Muscle layer of duodenum (tissue), 2 donors: ENCODE data around the gene SLC34A1.
A peak's percentile ranks its signal among the peaks of the same experiment; 100 is the strongest.

Source experiments
- H3K27ac ChIP-seq: one replicate; pipeline ENCODE4 v1.7.0; 2013; ENCODE audit warnings: mild to moderate bottlenecking, low read length
- H3K27me3 ChIP-seq: one replicate; pipeline ENCODE4 v1.7.0; 2013; ENCODE audit warnings: low read depth, mild to moderate bottlenecking, control low read depth, low read length
- H3K36me3 ChIP-seq, 2 donors: one replicate each; pipeline ENCODE4 v1.7.0; 2013; ENCODE audit warnings: low read length in 2 of 2, control low read depth in 1 of 2, mild to moderate bottlenecking in 1 of 2; ENCODE audit not compliant: insufficient read depth in 2 of 2, control insufficient read depth in 1 of 2
- H3K4me1 ChIP-seq, 2 donors: one replicate each; pipeline ENCODE4 v1.7.0; 2013; ENCODE audit warnings: low read length in 2 of 2, mild to moderate bottlenecking in 2 of 2, control low read depth in 1 of 2, moderate library complexity in 1 of 2; ENCODE audit not compliant: insufficient read depth in 2 of 2, control insufficient read depth in 1 of 2
- H3K4me3 ChIP-seq, 2 donors: one replicate each; pipeline ENCODE4 v1.7.0; 2013; ENCODE audit warnings: low read length in 2 of 2, low read depth in 1 of 2, mild to moderate bottlenecking in 1 of 2
- H3K9me3 ChIP-seq, 2 donors: one replicate each; pipeline ENCODE4 v1.7.0; 2013; ENCODE audit warnings: low read length in 2 of 2, control low read depth in 1 of 2, mild to moderate bottlenecking in 1 of 2; ENCODE audit not compliant: control insufficient read depth in 1 of 2
- donor health status: healthy.

SLC34A1 gene

GRCh38 chr5:177393990-177394389, 9.8 kb downstream of the SLC34A1 start:
- H3K9me3 ChIP-seq = no peaks in the 10 kb centered on the region

DNA sequence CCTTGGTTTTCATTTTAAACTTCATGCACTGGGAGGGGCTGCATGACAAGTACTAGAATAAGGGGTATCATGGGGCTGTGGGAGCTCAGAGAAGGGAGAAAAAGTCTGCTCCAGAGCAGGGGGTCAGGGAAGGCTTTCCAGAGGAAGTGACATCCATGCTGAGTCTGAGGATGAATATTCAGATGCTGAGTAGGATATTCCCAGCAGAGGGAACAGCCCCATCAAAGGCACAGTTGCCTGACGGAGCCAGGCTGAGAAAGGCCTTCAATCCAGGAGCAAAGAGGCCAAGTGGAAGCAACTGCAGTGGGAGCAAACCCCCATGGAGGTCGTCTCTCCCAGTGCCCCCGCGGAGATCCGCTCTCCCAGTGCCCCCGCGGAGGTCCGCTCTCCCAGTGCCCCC, 11.8 kb downstream of the SLC34A1 start:
- no peak overlapping the region for H3K4me3 ChIP-seq
- H3K9me3 ChIP-seq = no peaks in the 10 kb centered on the region
- peaks cover 16% of the 10 kb centered on the region for H3K27me3 ChIP-seq
- no peak overlapping the region for H3K27ac ChIP-seq
- H3K36me3 ChIP-seq = no peaks in the 10 kb centered on the region
- H3K4me1 ChIP-seq = peaks cover 0 to 11% of the 10 kb centered on the region in 2 donors

More at GRCh38 chr5:177393990-177394389, 9.8 kb downstream of the SLC34A1 start:
- Histone ChIP-seq H3K4me3 (no peak overlapping the region), H3K27ac (no peak overlapping the region), H3K4me1 (peaks cover 4 to 5% of the 10 kb centered on the region in 2 donors), H3K36me3 (no peaks in the 10 kb centered on the region), H3K27me3 (no peaks in the 10 kb centered on the region)

GRCh38 chr5:177396807-177397206, 12.6 kb downstream of the SLC34A1 start:
- H3K27ac ChIP-seq = no peak overlapping the region
- no peak overlapping the region for H3K4me3 ChIP-seq
- peaks cover 0 to 11% of the 10 kb centered on the region in 2 donors for H3K4me1 ChIP-seq
- H3K36me3 ChIP-seq = no peaks in the 10 kb centered on the region
- H3K27me3 ChIP-seq = peaks cover 23% of the 10 kb centered on the region
- no peaks in the 10 kb centered on the region for H3K9me3 ChIP-seq

- no peaks in the 10 kb centered on the region for H3K9me3 ChIP-seq
- no peak overlapping the region for H3K27ac ChIP-seq
- H3K4me3 ChIP-seq = no peak overlapping the region
- H3K36me3 ChIP-seq = no peaks in the 10 kb centered on the region
- H3K27me3 ChIP-seq = peaks cover 35% of the 10 kb centered on the region
- peaks cover under 1 to 21% of the 10 kb centered on the region in 2 donors for H3K4me1 ChIP-seq
Observed at GRCh38 chr5:177397875-177398390, 13.7 kb downstream of the SLC34A1 start.

DNA sequence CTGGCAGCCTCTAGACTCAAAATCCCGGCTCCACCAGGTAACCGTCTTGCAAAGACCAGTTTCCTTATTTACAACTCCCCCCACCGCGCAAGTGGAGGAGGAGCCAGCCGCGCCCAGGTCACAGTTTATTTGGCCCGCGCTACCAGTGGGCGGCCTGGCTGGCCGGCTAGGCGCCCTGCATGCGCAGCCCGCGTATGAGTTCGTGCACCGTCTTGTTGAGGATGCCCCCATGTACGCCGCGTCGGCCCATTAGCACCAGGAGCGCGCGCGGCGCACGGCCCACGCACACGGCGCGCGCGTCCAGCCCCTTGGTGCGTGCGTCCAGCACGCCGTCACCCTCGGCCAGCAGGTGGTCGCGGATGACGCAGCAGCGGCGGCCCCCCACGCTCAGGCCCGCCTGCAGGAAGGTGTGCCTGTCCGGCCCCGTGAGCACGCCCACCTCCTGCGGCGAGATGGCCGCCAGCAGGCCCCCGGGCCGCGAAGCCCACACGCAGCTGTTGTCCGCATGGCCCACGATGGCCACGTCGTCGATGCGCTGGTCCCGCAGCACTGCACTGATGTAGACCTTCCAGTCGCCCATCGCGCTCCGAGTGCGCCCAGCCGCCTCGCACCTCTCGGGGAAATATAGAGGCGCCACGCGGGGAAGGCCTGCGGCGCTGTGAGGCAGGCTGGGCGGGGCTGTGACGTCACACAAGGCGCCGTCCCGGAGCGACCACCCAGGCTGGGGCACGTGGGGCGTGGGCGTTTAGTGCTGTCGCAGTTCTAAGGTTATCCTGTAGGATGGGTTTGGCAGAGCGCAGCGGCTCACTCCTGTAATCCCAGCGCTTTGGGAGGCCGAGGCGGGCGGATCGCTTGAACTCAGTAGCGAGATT, 16.0 kb downstream of the SLC34A1 start, which contains the start of gene PFN3:
Gene PFN3 (minus strand): TSS at position 665 of the 872 bp plus-strand sequence. CDS start 85 bp downstream, at position 580.
- Histone ChIP-seq H3K36me3 (no peaks in the 10 kb centered on the region), H3K9me3 (no peaks in the 10 kb centered on the region), H3K4me3 (no peak within 1 kb of the TSS), H3K27ac (peak within 1 kb of the TSS; percentile 67), H3K27me3 (peaks cover 41% of the 10 kb centered on the region), H3K4me1 (peaks cover 3 to 39% of the 10 kb centered on the region in 2 donors)

DNA sequence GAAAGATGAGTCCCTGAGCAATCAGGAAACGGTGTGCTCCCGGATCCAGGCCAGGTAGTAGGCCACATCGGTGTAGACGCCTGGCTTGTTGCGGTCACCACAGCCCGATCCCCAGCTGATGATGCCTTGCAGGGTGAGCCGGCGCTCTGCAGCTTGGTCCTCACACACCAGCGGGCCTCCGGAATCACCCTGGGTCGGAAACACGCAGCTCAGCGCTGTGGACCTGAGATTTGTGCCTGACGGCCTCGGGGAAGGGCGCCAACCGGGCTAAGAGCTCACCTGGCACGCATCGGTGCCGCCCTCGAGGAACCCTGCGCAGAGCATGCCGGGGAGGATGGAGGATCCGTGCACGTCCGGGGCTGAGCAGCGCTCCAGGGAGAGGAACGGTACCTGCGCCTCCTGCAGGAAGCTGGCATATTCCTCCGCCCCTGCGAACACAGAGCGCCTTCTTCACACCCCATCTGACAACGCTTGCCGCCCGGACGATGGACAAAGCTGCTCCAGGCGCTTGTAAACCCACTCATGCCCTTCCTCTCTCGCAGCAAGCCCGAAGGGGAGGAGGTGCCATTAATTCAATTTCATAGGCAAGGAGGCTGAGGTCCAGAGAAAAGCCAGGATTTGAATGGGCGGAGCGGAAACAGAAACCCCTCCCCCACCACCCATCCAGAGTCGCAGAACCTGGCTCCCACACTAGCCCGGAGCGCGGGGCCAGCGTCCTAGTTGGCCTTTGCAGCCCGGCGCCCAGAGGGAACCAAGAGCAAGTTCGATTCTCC, 18.2 kb downstream of the SLC34A1 start:
- Histone ChIP-seq H3K27ac (no peak overlapping the region), H3K4me3 (peak overlapping the region in 1 of 2 donors; percentile 48), H3K9me3 (no peaks in the 10 kb centered on the region), H3K36me3 (no peaks in the 10 kb centered on the region), H3K4me1 (peaks cover 3 to 39% of the 10 kb centered on the region in 2 donors), H3K27me3 (peaks cover 41% of the 10 kb centered on the region)

DNA sequence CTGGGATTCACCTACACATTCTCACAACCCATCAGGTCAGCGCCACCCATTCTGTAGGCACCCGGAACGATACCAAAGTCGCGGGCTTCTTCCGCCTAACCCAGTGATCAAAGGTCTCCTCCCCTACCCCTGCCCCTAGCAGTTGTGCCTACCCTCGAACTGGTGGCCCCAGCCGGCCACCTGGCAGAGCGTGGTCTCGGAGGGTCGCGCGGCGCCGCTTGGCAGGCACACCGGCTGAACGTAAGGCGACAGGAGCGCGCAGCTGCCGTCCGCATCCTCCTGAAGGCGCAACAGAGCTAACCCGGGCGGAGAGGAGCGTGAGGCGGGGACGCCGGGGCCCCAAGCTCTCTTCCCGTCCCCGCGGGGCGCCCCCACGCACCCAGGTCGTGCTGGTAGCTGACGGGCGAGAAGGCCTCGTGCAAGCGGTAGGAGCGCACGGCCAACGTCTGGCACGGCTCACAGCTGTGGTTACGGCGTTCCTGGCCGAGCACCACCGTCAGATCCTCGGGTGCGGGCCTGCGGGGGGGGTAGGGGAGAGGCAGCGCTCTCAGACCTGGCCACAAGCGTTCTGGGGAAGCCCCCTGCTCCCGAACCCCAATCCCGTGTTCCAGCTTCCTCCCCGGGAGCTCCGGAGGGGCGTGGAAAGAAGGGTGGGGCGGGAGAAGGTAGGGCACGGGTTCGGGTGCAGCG, 19.0 kb downstream of the SLC34A1 start:
- no peaks in the 10 kb centered on the region for H3K36me3 ChIP-seq
- H3K4me3 ChIP-seq = peak overlapping the region; percentile 48 to 69
- H3K4me1 ChIP-seq = peaks cover 3 to 39% of the 10 kb centered on the region in 2 donors
- no peak overlapping the region for H3K27ac ChIP-seq
- peaks cover 41% of the 10 kb centered on the region for H3K27me3 ChIP-seq
- H3K9me3 ChIP-seq = no peaks in the 10 kb centered on the region

- peak overlapping the region; percentile 48 to 69 for H3K4me3 ChIP-seq
- H3K27ac ChIP-seq = no peak overlapping the region
- H3K36me3 ChIP-seq = no peaks in the 10 kb centered on the region
- H3K9me3 ChIP-seq = no peaks in the 10 kb centered on the region
- peaks cover 41% of the 10 kb centered on the region for H3K27me3 ChIP-seq
- peaks cover 3 to 39% of the 10 kb centered on the region in 2 donors for H3K4me1 ChIP-seq
Observed at GRCh38 chr5:177403792-177404640, 19.8 kb downstream of the SLC34A1 start.

DNA sequence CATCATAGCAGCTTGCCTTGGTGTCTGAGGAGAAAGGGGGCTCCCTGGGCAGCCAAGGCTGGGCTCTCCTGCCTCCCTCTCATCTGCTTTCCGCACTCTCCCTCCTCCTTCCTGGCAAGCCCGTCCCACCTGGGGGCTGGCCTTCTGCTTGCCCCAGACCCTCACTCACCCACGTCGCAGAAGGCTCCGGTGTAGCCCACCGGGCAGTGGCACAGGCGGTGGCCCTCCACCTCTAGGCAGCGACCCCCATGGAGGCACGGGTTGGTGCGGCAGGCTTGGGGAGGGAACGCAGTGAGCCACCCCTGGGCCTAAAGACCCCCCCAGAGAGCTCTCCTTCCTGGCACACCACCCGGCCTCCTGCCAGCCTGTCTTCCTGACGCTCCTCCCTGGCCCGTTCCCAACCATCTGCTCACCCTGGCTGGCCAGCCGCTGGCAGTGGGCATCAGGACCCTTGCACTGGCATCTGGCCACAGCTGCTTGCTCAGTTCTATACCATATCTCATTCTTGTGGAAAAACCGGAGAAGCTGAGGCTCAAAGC, 20.5 kb downstream of the SLC34A1 start:
- peaks cover 3 to 38% of the 10 kb centered on the region in 2 donors for H3K4me1 ChIP-seq
- H3K27me3 ChIP-seq = peaks cover 37% of the 10 kb centered on the region
- H3K4me3 ChIP-seq = peak overlapping the region; percentile 48 to 69
- H3K36me3 ChIP-seq = no peaks in the 10 kb centered on the region
- H3K9me3 ChIP-seq = no peaks in the 10 kb centered on the region
- H3K27ac ChIP-seq = no peak overlapping the region

GRCh38 chr5:177405312-177405711, 21.1 kb downstream of the SLC34A1 start:
- peaks cover 31% of the 10 kb centered on the region for H3K27me3 ChIP-seq
- H3K36me3 ChIP-seq = no peaks in the 10 kb centered on the region
- peaks cover 3 to 32% of the 10 kb centered on the region in 2 donors for H3K4me1 ChIP-seq
- no peak overlapping the region for H3K4me3 ChIP-seq
- H3K9me3 ChIP-seq = no peaks in the 10 kb centered on the region
- H3K27ac ChIP-seq = no peak overlapping the region
